HepG2 (cell line): ENCODE measurements around the gene FBXO2. TPM values are rescaled to one million over a fixed set of nuclear protein-coding genes. Genes with fewer than 3 reads are reported as not detected.

Experiments used
- ASH2L ChIP-seq: fragments of 300-600, 200-600 bp; sonication (generic); IDR thresholded peaks from 2 replicates; pipeline ENCODE4 v1.7.0; 2017; ENCODE audit warnings: low read depth, mild to moderate bottlenecking, moderate library complexity, mixed read lengths, low read length; ENCODE audit not compliant: insufficient read length
- ESRRA ChIP-seq: sonication (generic); formaldehyde crosslinking; IDR thresholded peaks from 2 replicates; pipeline ENCODE4 v1.5.1; 2020; ENCODE audit warnings: mild to moderate bottlenecking, low read depth, missing genetic modification reagents
- KLF16 ChIP-seq, 2 experiments: sonication (generic) in 1 of 2; formaldehyde crosslinking in 1 of 2; IDR thresholded peaks; 2 replicates each; pipeline versions ENCODE4 v1.6.1 to v1.8.0; 2016 to 2023; ENCODE audit warnings: missing genetic modification reagents in 2 of 2, missing compliant biosample characterization in 1 of 2
- MTF1 ChIP-seq: sonication (generic); formaldehyde crosslinking; IDR thresholded peaks from 2 replicates; pipeline ENCODE4 v1.5.0; 2020; ENCODE audit warnings: missing genetic modification reagents
- NKX3-1 ChIP-seq: sonication (generic); formaldehyde crosslinking; IDR thresholded peaks from 2 replicates; pipeline ENCODE4 v1.5.0; 2020; ENCODE audit warnings: missing genetic modification reagents
- PHF8 ChIP-seq: sonication (generic); formaldehyde crosslinking; IDR thresholded peaks from 2 replicates; pipeline ENCODE4 v1.5.0; 2020; ENCODE audit warnings: missing genetic modification reagents
- POLR2AphosphoS5 ChIP-seq: IDR thresholded peaks from 2 replicates; pipeline ENCODE4 v1.6.1; 2012; ENCODE audit warnings: low read depth, low read length
- SETDB1 ChIP-seq: sonication (generic); formaldehyde crosslinking; IDR thresholded peaks from 2 replicates; pipeline ENCODE4 v1.5.1; 2020; ENCODE audit warnings: missing genetic modification reagents, mild to moderate bottlenecking, borderline replicate concordance
- SOX5 ChIP-seq: IDR thresholded peaks from 2 replicates; pipeline ENCODE4 v1.6.1; 2016; ENCODE audit warnings: borderline replicate concordance
- SP1 ChIP-seq, 2 experiments: fragments of 450-650 bp in 1 of 2; sonication (generic) in 1 of 2; formaldehyde crosslinking in 1 of 2; IDR thresholded peaks; 2 replicates each; pipeline versions ENCODE4 v1.4.0 to v1.6.1; 2016 to 2020; ENCODE audit warnings: missing genetic modification reagents in 1 of 2
- SP2 ChIP-seq: sonication (generic); formaldehyde crosslinking; IDR thresholded peaks from 2 replicates; pipeline ENCODE4 v1.5.1; 2020; ENCODE audit warnings: mild to moderate bottlenecking, missing genetic modification reagents
- ZFP82 ChIP-seq: sonication (generic); formaldehyde crosslinking; IDR thresholded peaks from 2 replicates; pipeline ENCODE4 v1.5.1; 2020; ENCODE audit warnings: mild to moderate bottlenecking, missing genetic modification reagents, borderline replicate concordance
- ZNF337 ChIP-seq: sonication (generic); formaldehyde crosslinking; IDR thresholded peaks from 2 replicates; pipeline ENCODE4 v1.5.1; 2020; ENCODE audit warnings: missing genetic modification reagents, low read depth, mild to moderate bottlenecking, borderline replicate concordance
- polyA plus RNA-seq, 8 experiments: library from polyadenylated mRNA; depleted of rRNA in 3 of 8; stranded (reverse) in 7 of 8; unstranded in 1 of 8; fragments of >200 nt; fragmentation: Illumina TruSeq in 4 of 8; extraction: Trizol in 4 of 8; gene quantifications; 2 replicates each; pipeline versions ENCODE4 v1.2.1 to v1.2.3, GENCODE V29; 2011 to 2016; ENCODE audit warnings: low read depth in 4 of 8, missing spikeins in 1 of 8, mixed read lengths in 1 of 8; ENCODE audit not compliant: insufficient read depth in 1 of 8
- total RNA-seq, 5 experiments: library from RNA; depleted of rRNA; stranded (reverse); fragments of >200 nt; fragmentation: Illumina TruSeq; extraction: Trizol; gene quantifications; 2 replicates each; pipeline ENCODE4 v1.2.3, GENCODE V29; 2016; ENCODE audit warnings: low read depth in 1 of 5
- TF ChIP-seq, protein P1 (sequence below): sonication (generic); formaldehyde crosslinking; IDR thresholded peaks from 2 replicates; pipeline ENCODE4 v1.4.0; 2020; ENCODE audit warnings: mild to moderate bottlenecking, missing genetic modification reagents, borderline replicate concordance
- TF ChIP-seq, protein P2 (sequence below): sonication (generic); formaldehyde crosslinking; IDR thresholded peaks from 2 replicates; pipeline ENCODE4 v1.5.0; 2020; ENCODE audit warnings: missing genetic modification reagents
- TF ChIP-seq, protein P3 (sequence below): sonication (generic); formaldehyde crosslinking; IDR thresholded peaks from 2 replicates; pipeline ENCODE4 v1.4.0; 2020; ENCODE audit warnings: missing genetic modification reagents
- TF ChIP-seq, protein P4 (sequence below): IDR thresholded peaks from 2 replicates; pipeline ENCODE4 v1.6.1; 2016; ENCODE audit warnings: mild to moderate bottlenecking, missing biosample characterization, missing genetic modification reagents

The FBXO2 gene
- total and polyA plus RNA-seq, 2 of the 13 experiments (the other 11 are each of a cell fraction or from before 2014, with no cell fraction given), result 79.3 to 112 TPM

DNA sequence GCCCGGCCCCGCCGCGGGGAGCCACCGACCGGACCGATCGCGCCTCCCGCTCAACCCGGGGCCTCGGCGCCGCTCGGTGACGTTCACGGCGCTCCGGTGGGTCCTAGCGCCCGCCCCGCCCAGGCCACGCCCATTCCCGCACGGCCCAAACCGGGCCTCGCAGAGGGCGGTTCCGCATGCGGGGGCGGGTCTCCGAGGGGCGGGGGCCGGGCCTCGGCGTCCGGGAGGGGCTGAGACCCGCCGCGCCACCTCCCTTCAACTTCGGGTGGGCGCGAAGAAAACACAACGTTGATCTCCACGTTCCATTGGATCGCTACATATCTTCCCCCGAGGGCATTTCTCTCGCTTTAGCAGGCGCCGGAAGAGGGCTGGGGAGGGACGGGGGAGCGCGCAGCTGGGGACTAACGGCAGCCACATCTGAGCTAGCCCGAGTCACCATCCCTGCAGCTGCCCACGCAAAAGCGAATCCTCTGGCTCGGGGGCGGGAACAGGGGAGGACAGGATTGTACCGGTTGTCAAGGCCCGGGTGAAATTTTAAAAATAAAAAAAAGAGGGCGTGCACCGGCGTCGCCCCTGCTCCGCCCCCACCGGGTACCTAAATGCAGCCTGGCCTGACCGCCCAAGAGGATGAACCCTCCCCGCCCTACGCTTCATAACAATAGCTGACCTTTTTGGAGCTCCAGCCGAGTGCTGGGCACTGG, 27.0 kb upstream of the FBXO2 start, which contains the start of gene MAD2L2 (continued):
- peak in 1 of 2 experiments; percentile 70; a peak in 2 of 4 replicates for TF ChIP-seq KLF16 (CRISPR knock-in tag; IDR thresholded peaks at IDR 0.05)
- TF ChIP-seq, protein P1, sequence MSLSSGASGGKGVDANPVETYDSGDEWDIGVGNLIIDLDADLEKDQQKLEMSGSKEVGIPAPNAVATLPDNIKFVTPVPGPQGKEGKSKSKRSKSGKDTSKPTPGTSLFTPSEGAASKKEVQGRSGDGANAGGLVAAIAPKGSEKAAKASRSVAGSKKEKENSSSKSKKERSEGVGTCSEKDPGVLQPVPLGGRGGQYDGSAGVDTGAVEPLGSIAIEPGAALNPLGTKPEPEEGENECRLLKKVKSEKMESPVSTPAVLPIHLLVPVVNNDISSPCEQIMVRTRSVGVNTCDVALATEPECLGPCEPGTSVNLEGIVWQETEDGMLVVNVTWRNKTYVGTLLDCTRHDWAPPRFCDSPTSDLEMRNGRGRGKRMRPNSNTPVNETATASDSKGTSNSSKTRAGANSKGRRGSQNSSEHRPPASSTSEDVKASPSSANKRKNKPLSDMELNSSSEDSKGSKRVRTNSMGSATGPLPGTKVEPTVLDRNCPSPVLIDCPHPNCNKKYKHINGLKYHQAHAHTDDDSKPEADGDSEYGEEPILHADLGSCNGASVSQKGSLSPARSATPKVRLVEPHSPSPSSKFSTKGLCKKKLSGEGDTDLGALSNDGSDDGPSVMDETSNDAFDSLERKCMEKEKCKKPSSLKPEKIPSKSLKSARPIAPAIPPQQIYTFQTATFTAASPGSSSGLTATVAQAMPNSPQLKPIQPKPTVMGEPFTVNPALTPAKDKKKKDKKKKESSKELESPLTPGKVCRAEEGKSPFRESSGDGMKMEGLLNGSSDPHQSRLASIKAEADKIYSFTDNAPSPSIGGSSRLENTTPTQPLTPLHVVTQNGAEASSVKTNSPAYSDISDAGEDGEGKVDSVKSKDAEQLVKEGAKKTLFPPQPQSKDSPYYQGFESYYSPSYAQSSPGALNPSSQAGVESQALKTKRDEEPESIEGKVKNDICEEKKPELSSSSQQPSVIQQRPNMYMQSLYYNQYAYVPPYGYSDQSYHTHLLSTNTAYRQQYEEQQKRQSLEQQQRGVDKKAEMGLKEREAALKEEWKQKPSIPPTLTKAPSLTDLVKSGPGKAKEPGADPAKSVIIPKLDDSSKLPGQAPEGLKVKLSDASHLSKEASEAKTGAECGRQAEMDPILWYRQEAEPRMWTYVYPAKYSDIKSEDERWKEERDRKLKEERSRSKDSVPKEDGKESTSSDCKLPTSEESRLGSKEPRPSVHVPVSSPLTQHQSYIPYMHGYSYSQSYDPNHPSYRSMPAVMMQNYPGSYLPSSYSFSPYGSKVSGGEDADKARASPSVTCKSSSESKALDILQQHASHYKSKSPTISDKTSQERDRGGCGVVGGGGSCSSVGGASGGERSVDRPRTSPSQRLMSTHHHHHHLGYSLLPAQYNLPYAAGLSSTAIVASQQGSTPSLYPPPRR (CRISPR knock-in tag), result no peak
- TF ChIP-seq, protein P2, sequence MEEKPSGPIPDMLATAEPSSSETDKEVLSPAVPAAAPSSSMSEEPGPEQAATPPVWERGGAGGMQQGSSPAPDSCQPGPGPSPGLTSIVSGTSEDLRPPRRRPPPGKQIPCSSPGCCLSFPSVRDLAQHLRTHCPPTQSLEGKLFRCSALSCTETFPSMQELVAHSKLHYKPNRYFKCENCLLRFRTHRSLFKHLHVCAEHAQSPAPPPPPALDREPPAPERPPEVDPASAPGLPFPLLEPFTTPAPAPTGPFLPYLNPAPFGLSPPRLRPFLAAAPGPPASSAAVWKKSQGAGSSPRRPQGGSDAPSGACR (CRISPR knock-in tag), result peak; percentile 83; the same call in 1 of the 2 replicates
- TF ChIP-seq PHF8 (CRISPR knock-in tag), result peak; percentile 63
- TF ChIP-seq, protein P3, sequence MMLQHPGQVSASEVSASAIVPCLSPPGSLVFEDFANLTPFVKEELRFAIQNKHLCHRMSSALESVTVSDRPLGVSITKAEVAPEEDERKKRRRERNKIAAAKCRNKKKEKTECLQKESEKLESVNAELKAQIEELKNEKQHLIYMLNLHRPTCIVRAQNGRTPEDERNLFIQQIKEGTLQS (CRISPR knock-in tag), result no peak
- TF ChIP-seq SOX5 (CRISPR knock-in tag), result no peak
- TF ChIP-seq SETDB1 (CRISPR knock-in tag), result no peak
- TF ChIP-seq ESRRA (CRISPR knock-in tag), result no peak
- TF ChIP-seq, protein P4, sequence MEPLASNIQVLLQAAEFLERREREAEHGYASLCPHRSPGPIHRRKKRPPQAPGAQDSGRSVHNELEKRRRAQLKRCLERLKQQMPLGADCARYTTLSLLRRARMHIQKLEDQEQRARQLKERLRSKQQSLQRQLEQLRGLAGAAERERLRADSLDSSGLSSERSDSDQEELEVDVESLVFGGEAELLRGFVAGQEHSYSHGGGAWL (CRISPR knock-in tag), result no peak; the same call in 1 of the 2 replicates
- TF ChIP-seq ZFP82 (CRISPR knock-in tag), result no peak
- TF ChIP-seq ZNF337, result no peak
- no peak; the same call in 1 of the 2 replicates for TF ChIP-seq SP2 (CRISPR knock-in tag)
- no peak for TF ChIP-seq NKX3-1 (CRISPR knock-in tag)
- TF ChIP-seq SP1 (IDR thresholded peaks at IDR 0.05), result no peak
- peak; percentile 100 for TF ChIP-seq SP1 (CRISPR knock-in tag; IDR thresholded peaks at IDR 0.05)
- TF ChIP-seq POLR2AphosphoS5, result peak; percentile 57; the same call in 1 of the 2 replicates
- TF ChIP-seq MTF1 (CRISPR knock-in tag), result no peak
- no peak for TF ChIP-seq ASH2L
